ENCODE results near the gene METTL9.
"Not testable (repeated sequence)": the region's sequence is repeated elsewhere in the genome, so short reads cannot be mapped to it uniquely, and the experiment has no call there.

The METTL9 gene

GRCh38 chr16:21610766-21611165 is 11.4 kb downstream of the METTL9 start:
- no peak for DNase-seq (ENCODE audit: low read depth in 2 of 2)

GRCh38 chr16:21611198-21611555 is 11.8 kb downstream of the METTL9 start:
- no peak for DNase-seq (ENCODE audit: low read depth in 2 of 2)

- no peak for DNase-seq (ENCODE audit: low read depth in 2 of 2)
These were observed 12.4 kb downstream of the METTL9 start for GRCh38 chr16:21611556-21612384.

- DNase-seq (ENCODE audit: low read depth in 2 of 2): no peak
These were observed 14.0 kb downstream of the METTL9 start for GRCh38 chr16:21613361-21613760.

- DNase-seq (ENCODE audit: low read depth in 2 of 2): no peak
These were observed 14.4 kb downstream of the METTL9 start for GRCh38 chr16:21613781-21614180.

GRCh38 chr16:21614896-21615295 is 15.5 kb downstream of the METTL9 start:
- DNase-seq (ENCODE audit: low read depth in 2 of 2): no peak

GRCh38 chr16:21617607-21618006 is 18.2 kb downstream of the METTL9 start:
- DNase-seq (ENCODE audit: low read depth in 2 of 2): no peak

GRCh38 chr16:21618281-21618680 is 18.9 kb downstream of the METTL9 start:
- no peak for DNase-seq (ENCODE audit: low read depth in 2 of 2)

GRCh38 chr16:21619765-21620425 is 20.5 kb downstream of the METTL9 start:
- no peak for DNase-seq (ENCODE audit: low read depth in 2 of 2)

- DNase-seq (ENCODE audit: low read depth in 2 of 2): no peak
These were observed 21.2 kb downstream of the METTL9 start for GRCh38 chr16:21620592-21620991.

GRCh38 chr16:21622545-21622944 is 23.2 kb downstream of the METTL9 start:
- no peak for DNase-seq (ENCODE audit: low read depth in 2 of 2)

- DNase-seq (ENCODE audit: low read depth in 2 of 2): no peak
These were observed 25.6 kb downstream of the METTL9 start for GRCh38 chr16:21625026-21625425.

- DNase-seq (ENCODE audit: low read depth in 2 of 2): no peak
These were observed 27.4 kb downstream of the METTL9 start for GRCh38 chr16:21626659-21627277.

GRCh38 chr16:21628121-21628726 is 28.8 kb downstream of the METTL9 start:
- no peak for DNase-seq (ENCODE audit: low read depth in 2 of 2)

GRCh38 chr16:21628772-21629171 is 29.4 kb downstream of the METTL9 start:
- no peak for DNase-seq (ENCODE audit: low read depth in 2 of 2)

- DNase-seq (ENCODE audit: low read depth in 2 of 2): not testable (repeated sequence)
These were observed 30.5 kb downstream of the METTL9 start for GRCh38 chr16:21629616-21630539.

GRCh38 chr16:21630866-21631265 is 31.5 kb downstream of the METTL9 start:
- not testable (repeated sequence) for DNase-seq (ENCODE audit: low read depth in 2 of 2)

- DNase-seq (ENCODE audit: low read depth in 2 of 2): not testable (repeated sequence)
These were observed 32.0 kb downstream of the METTL9 start for GRCh38 chr16:21631376-21631775.

GRCh38 chr16:21631951-21632575 is 32.7 kb downstream of the METTL9 start:
- DNase-seq (ENCODE audit: low read depth in 2 of 2): not testable (repeated sequence)

GRCh38 chr16:21634216-21634615 is 34.8 kb downstream of the METTL9 start:
- DNase-seq (ENCODE audit: low read depth in 2 of 2): no peak

- DNase-seq (ENCODE audit: low read depth in 2 of 2): not testable (repeated sequence)
These were observed 36.3 kb downstream of the METTL9 start for GRCh38 chr16:21635694-21636093.
